ENCODE measurements around the gene NT5C3B.

- TF ChIP-seq CTCF (IDR thresholded peaks at IDR 0.05) (no peak), EZH2phosphoT487 (IDR thresholded peaks at IDR 0.05) (no peak)
Observed at GRCh38 chr17:41844971-41845370, 8.9 kb upstream of the NT5C3B start.

All from neural progenitor cell (in vitro differentiated cells).